NCI-H2196 treated with DMSO at 0.1 percent for 48 hours (cell line): ENCODE results near the gene BCL2L2.
"Not testable (repeated sequence)": the region's sequence is repeated elsewhere in the genome, so short reads cannot be mapped to it uniquely, and the experiment has no call there.

Source experiments
- DNase-seq: peaks from one replicate; lab custom pipeline; 2025; ENCODE audit not compliant: unreplicated experiment; lab: John Stamatoyannopoulos, UW

The BCL2L2 gene

DNA sequence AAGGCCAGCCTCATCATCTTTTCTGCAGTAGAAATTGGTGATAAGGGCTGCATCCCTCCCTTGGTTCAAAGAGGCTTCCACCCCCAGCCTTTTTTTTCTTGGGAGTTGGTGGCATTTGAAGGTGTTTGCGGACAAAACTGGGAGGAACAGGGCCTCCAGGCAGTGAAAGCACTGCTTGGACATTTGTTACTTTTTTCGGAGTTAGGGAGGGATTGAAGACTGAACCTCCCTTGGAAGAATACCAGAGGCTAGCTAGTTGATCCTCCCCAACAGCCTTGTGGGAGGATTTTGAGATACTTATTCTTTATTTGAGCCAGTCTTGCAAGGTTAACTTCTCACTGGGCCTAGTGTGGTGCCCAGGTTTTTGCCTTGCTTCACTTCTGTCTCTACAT lies 17.8 kb downstream of the BCL2L2 start:
- no peak for DNase-seq

DNA sequence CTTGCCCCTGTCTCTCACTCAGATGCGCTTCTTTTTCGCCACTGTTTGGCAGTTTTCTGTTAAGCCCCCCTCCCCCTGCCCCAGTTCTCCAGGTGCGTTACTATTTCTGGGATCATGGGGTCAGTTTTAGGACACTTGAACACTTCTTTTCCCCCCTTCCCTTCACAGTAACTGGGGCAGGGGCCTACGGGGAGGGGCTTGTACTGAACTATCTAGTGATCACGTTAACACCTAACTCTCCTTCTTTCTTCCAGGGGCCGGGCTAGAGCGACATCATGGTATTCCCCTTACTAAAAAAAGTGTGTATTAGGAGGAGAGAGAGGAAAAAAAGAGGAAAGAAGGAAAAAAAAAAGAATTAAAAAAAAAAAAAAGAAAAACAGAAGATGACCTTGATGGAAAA lies 18.4 kb downstream of the BCL2L2 start:
- DNase-seq = no peak

DNA sequence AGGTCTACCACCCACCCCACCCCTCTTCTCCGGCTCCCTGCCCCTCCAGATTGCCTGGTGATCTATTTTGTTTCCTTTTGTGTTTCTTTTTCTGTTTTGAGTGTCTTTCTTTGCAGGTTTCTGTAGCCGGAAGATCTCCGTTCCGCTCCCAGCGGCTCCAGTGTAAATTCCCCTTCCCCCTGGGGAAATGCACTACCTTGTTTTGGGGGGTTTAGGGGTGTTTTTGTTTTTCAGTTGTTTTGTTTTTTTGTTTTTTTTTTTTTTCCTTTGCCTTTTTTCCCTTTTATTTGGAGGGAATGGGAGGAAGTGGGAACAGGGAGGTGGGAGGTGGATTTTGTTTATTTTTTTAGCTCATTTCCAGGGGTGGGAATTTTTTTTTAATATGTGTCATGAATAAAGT lies 19.1 kb downstream of the BCL2L2 start:
- DNase-seq = not testable (repeated sequence)

DNA sequence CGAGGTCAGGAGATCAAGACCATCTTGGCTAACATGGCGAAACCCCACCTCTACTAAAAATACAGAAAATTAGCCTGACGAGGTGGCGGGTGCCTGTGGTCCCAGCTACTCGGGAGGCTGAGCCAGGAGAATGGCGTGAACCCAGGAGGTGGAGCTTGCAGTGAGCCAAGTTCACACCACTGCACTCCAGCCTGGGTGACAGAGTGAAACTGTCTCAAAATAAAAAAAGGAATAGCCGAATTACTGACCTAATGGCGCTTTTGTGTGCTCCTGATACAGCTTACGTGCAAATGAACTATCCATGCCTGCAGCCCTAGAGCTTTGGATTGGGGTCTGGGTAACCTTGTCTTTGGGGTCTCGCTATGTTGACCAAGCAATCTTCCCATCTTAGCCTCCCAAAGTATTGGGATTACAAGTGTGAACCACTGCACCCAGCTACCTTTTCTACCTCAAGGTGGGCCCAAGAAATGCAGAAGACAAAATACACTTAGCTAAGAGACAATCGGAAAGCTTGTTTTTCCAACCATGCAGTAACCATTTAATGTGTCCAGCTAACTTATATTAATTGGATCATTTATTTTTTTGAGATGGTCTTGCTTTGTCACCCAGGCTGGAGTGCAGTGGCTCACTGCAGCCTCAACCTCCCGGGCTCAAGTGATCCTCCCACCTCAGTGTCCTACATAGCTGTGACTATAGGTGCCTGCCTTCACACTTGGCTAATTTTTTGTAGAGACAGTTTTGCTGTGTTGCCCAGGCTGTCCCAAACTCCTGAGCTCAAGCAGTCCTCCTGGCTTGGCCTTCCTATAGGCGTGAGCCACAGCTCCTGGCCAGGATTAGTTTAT lies 20.1 kb downstream of the BCL2L2 start:
- DNase-seq = no peak

DNA sequence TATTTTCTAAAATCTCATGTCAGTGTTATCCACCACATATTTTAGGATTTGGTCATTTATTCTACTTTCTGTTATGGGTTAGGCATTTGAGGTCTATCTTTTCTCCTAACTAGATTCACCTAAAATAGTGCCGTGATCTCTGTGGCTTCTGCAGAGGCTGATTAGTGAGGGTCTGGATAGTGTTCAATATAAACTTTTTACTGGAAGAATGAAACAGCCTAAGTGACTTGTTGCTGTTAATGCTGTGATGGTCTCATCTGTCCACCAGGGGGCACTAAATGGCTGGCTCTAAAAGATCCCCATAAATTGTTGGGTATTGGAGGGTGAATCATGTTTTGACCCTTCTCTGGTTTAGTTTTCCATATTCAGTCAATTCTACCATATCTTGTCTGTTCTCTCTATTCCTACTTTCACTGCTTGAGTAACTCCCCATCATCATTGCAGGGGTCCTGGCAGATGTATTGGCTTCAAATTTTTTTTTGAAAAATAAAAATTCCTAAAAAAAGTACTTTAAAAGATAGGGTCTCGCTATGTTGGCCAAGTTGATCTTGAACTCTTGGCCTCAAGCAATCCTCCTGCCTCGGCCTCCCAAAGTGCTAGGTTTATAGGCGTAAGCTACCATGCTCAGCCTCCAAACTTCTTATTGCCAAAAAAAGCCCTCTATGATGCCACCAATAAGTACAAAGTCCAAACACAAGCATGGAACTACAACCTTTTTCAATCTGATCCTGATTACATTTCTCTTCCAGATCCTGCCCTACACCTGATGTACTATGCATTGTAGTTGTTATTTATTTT lies 21.5 kb downstream of the BCL2L2 start:
- DNase-seq = peak; percentile 27

DNA sequence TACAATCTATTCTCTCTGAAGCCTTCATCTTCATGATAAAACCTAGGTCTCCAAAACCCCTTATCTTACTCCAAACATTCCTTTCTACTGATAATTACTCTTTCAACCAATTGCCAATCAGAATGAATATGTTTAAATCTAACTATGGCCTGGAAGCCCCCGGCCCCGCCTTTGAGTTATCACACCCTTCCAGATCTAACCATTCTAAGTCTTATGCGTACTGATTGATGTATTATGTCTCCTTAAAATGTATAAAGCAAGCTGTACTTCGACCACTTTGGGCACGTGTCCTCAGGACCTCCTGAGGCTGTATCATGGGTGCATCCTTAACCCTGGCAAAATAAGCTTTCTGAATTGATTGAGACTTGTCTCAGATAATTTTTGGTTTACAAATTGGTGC lies 29.0 kb downstream of the BCL2L2 start:
- DNase-seq = no peak

DNA sequence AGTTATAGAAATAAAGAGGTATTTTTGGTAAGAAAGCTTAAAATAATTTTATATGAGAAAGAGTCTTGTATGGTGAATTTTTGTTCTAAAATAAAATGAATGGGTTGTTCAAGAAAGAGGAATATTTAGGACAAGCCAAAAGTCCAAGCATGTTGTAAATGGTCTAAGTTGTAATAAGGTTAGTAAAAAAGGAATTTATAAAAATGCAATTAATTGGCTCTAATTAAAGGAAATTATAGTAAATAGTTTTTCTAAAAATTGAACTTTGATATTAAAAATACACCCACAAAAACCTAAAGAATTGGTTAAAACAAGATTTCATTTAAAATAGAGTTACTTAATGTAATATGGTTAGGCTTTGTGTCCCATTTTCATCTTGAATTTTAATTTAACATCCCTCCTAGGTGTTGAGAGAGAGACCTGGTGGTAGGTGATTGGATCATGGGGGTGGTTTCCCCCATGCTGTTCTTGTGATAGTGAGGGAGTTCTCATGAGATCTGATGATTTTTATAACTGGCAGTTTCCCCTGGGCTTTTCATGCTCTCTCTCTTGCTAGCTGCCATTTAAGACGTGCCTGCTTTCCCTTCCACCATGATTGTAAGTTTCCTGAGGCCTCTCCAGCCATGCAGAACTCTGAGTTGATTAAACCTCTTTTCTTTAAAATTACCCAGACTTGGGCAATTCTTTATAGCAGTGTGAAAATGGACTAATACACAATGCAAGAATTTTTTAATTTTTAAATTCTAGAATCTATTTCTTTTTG lies 33.1 kb downstream of the BCL2L2 start:
- no peak for DNase-seq

DNA sequence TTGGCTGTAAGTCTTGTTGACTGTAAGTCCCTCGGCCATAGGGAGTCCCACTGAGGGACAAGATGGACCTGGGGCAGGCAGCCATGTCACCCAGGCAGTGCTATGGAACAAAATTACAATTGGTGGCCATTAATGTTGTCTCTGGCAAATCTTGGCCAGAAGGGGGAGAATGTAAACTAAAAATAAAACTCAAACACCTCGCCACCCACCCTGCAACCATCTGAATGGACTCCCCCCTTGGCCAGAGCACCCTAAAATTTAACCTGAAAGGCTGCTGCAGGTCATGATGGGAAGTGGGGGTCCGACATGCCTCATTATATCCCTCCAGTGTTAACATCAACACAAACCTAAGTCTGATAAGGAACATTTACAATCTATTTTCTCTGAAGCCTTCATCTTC lies 37.8 kb downstream of the BCL2L2 start:
- DNase-seq = no peak

DNA sequence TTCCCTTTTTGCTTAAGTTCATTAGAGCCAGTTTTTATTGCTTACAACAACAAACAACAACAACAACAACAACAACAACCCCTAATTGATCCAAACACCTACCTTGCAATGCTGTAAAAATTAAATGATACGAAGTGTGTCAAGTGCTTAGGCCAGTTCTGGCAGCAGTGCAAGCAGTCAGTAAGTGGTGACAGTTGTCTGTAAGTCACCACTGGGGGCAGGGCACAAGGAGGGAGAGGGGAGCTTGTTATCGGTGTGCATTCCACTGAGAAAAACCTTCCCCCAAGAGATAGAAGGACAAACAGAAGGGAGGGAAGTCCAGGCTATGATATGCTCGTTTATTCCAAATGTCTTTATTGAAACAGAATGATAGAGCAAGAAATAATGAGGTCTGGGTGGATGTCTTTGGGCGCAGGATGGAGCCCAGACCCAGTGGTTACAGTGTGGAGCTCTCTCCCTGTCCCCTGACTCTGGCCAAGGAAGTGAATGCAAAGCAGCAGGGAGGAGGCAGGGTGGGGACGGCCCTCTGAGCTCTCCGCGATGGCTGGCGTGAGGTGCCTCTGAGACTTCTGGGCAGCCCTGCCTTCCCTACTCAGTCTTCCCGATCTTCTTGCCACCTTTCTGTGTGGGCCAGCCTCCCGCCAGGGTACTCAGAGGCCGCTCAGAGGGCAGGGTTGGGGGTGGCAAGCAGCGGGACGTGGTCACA lies 39.5 kb downstream of the BCL2L2 start:
- DNase-seq = no peak

DNA sequence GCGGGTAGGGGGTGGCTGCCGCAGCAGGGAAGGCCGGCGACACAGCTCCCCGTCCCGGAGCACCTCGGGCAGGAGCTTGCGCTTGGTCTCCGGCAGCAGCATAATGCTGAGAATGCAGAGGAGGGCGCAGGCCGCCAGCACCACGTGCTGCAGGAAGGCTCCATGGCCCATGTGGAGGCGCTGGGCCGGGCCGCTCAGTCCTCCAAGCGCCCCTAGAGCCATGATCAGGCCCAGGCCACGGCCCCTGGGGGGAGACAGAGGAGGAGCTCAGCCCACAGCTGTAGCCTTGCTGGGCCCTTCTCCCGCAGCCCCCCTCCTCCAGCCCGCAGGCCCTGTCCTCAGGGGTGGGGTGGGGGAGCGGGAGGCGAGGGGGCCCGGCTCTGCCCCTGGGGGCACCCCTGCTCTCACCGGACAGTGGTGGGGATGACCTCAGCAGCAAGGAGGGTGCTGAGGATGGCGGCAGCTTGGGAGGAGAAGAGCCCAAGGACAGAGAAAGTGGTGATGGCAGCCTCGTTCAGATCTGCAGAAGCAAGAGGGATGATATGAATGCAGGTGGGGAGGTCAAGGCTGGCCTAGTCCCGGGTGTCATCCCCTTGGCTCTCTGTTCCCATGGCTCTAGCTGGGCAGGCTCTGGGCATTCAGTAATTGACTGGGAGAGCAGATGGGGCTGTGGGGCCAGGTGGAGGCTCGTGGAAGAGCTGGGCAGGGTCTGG lies 40.2 kb downstream of the BCL2L2 start:
- DNase-seq = no peak

DNA sequence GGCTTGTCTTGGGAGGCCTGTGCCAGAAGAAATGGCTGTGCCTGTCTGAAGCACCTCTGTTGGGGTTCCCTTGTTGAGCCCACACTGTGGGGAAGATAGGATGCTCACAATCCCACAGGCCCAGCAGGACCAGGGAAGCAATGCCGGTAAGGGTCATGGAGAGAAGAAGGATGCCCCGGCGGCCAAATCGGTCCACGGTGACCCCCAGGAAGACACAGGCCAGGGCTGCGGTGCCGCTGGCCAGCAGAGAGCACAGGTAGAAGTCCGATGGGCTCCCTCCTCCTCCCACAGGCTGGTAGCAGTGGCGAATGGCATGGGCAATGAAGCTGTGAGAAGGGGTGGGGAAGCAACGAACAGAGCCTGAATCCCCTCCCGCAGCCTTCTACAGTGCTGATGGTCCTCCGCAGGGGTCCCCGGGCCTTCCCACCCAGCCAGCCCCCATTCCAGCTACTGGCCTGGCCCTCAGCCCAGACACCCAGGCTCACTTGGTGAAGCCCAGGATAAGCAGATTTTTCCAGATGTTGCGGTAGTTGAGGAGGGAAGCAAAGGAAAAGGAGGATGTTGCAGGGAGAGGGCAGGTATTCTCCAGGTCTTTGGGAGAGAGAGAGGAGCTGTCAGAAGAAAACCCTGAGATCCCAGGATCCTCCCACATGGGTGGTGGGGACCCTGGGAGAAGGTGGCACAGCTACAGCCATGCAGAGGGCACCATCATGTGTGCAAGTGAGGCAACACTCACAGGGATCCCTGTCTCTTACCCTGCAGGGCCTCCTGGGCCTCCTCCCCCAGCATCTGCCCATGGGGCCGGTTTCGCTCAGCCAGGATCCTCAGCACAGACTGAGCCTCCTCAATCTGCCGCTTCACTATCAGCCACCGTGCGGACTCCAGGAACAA lies 41.0 kb downstream of the BCL2L2 start:
- DNase-seq = no peak

DNA sequence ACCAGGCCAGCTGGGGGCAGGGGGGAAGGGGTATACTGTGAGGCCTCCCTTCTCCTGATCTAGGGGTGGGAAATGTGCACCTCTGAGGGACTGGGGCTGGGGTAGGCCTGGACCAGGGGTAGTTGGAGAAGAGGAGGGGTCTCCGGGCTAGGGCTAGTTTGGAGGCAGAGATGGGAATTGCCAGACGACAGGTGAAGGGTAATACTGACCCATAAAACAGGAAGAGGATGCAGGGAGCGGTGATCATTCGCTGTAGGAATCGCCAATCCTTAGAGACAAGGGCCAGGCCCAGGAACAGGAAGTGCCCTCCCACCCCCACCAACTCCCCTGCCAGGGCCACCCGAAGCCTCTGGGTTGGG lies 41.6 kb downstream of the BCL2L2 start:
- DNase-seq = no peak

DNA sequence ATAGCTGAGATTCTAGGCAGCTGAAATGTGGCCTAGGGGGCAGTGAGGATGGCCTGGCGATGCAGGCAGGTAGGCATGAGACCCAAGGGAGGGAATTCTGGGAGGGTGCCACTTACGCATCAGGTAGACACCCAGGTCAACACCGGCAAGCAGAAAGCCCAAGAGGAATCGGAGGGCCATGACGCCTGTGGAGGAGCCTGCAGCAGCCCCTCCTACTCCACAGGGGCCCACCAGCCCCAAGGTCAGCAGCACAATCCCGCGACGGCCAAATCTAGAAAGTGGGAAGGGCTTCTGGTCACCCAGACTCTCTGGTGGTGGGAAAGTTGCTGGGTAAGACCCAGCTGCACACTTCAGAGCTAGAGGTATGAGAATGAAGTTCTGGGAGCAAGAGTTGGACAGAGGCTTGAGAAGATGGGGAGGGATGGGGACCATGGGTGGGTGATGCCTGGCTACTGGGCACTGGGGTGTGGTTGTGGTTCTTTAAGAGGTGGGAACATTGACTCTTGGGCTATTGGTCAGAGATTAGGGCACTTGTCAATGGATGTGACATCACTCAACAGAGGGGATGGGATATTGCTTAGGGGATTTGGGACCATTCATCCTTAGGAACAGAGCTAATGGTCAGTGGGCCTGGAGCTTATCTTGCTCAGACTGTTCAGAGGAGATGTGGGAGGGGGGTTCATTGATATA lies 42.7 kb downstream of the BCL2L2 start:
- DNase-seq = no peak

DNA sequence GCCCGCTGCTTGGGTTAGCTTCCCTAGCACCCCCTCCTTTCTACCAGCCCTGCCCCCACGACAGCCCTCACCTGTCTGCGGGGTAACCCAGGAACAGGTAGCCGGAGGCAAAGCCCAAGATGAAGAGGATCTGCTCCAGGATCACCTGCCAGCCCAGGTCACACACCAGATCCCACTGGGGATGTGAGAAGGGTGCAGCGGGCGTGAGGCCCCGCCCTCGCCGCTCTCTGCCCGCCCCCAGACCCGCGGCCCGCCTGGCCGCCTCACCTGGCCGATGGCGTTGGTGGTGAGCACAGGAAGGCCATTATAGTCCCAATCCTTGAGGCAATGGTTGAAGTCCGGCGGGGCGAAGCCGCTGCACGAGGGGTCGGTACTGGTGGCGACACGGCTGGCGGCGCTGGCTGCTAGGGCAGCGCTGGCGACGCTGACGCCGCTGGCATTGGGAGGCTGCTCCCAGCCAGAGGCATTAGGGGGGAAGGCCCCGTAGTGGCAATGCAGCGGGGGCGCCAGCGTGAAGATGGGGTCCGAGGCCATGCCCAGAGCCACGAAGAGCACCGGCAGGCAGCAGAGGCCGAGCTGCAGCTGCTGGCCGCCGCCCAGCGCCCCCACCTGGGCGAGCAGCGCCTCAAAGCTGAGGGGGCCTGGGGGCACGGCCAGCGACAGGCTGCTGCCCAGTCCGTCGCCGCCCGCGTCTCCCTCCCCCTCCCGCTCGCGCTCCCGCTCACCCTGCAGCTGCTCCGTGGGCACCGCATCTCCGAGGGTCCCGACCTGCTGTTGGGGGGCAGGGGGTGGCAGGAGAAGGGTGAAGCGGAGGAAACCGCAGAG lies 45.3 kb downstream of the BCL2L2 start:
- DNase-seq = no peak

DNA sequence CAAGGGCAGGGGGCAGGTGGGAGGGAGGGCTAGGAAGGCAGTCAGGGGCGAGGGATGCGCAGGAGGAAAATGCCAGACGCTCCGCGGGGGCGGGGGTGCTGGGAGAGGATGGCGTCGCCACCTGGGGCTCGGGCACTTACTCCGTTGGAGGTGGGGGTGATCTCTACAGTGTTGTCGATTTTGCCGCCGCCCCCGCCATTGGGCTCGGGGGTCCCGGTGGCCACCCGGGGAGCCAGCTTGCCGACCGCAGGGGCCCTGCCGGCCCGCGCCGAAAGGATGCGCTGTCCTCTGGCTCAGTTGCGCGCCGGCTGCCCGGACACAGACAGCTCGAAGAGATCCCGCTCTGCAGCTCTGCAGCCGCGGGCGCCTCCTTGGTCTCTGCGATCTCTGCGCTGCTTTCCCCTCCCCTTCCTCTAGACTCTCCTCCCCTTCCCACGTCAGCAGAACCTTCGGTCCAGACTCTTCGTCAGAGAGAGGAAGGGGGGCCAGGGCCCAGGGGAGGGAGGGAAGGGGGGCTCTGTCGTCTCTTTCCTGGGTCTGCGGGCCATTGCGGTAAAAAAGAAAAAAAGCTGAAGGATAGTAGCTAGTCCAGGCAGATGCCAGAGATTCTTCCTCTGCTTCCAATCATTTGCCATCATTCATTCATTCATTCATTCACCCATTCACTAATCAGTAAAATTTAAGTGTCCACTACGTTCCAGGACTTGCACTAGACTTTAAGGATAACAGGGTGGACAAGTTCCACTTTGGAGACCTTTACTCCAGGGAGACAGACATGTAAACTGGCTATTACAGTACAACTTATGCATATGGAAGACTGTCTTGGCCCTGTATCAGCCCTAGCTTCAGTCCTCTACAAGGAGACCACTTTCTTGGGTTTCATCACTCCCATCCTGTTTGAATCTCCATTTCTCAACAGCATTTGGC lies 46.1 kb downstream of the BCL2L2 start, which contains the start of gene SLC22A17:
TSS of gene SLC22A17 (minus strand) at position 382 of the 927 bp plus-strand sequence.
- DNase-seq = peak; percentile 90

DNA sequence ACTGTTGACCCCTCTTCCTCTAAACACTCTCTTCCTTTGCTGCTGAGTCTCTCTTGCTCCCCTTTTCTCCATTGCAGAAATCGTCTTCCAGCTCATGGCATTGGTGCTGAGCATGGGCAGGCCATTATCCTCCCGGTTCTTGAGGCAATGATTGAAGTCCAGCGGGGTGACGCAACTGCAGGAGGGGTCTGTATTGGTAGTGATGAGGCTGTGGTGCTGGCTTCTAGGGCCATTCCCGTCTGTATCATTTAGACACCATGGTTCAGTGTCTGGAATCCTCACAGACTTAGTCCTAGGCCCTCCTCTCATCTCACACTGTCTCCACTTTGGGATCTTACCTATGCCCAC lies 46.8 kb downstream of the BCL2L2 start:
- DNase-seq = no peak

DNA sequence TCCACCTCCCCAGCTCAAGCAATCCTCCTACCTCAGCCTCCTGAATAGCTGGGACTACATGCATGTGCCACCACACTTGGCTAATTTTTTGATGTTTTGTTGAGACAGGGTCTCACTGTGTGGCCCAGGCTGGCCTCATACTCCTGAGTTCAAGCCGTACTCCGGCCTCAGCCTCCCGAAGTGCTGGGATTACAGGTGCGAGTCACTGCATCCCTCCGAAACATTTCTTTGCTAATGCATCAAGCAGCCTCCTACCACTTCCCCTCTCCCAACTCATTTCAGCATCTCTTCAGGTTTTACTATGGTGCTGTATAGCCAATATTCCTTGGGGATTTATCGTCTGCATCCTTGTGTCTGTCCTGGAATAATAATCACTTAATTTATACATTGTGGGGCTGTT lies 48.4 kb downstream of the BCL2L2 start:
- no peak for DNase-seq
